ENCODE measurements around the gene PRRT2.
"Not testable (repeated sequence)": the region's sequence is repeated elsewhere in the genome, so short reads cannot be mapped to it uniquely, and the experiment has no call there.

Gene PRRT2

DNA sequence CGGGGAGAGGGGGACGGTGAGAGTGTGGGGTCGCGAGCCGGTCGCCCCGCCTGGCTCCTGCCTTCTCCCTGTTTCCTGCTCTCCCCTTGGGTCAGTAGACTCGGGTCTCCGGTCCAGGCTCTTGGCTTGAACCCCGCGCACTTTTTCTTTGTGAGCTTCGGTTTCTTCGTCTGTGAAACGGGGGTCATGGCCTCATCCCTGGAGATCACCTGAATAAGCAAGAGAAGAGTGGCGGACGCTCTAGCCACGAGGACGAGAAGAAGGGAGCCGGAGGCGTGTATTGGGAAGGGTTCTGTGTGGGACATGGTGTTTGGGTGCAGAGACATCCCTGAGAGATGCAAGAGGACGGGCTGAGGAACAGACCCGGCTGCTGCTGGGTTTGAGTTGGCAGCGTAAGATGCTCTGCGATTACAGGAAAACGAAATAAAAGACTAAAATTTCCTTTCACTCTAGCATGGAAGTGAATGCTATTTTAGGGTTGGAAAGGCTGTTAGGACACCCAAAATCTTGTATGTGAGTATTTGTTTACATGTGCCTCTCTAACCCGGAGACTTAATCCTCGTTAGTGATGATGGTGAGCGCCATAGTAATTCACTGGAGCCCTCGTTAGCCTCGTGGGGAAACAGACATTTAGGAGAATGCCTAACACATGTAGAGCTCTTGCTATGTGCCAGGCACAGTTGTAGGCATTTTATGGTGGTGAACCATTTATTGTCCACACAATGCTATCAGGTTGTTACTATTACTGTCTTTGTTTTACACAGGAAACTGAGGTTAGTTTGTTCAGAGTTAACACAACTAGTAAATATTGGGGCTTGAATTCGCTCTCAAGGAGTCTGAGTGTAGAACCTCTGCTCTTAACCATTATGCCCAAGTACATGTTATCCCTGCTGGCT, 20.8 kb upstream of the PRRT2 start:
- no peak for DNase-seq

DNA sequence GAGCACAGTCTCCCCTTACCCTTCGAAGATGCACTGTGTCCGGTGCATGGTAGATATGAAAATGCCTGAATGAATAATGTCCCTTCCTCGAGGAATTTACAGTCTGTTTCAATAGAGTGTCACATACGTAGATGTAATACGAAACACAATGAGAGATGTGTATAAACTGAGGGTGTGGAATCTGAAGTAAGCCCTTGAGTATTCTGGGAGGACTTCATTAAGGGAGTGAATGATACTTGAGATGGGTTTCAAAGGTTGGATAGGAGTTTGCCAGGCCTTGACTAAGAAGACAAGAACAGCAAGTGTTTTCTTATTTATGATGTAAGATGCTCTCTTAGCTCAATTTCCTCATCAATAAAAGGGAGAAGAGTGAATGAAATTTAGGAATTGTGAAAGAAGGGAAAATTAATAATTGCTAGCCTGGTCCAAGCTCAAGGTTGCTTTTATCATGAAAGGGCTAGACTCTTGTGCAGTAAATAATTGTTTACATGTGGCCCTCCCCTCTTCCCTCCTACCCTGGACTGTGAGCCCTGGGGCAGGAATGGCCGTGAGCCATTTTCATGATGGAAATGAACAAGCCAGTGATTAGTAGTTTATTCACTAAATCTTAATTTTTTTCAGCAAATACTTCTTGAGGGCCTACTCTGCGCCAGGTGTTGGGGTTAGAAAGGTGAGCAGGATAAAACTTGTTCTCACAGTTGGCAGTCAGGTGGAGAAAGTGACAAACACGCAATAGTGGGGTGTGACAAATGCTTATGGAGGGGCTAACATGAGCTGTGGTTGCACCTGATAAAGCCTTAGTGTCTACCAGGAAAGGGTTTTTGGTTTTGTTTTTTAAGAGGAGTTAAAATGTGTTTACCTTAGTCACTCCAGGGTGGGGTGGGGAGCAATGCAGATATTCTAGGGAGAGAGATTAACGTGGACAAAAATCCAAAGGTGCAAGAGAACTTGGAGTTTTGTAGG, 19.9 kb upstream of the PRRT2 start:
- no peak for DNase-seq

DNA sequence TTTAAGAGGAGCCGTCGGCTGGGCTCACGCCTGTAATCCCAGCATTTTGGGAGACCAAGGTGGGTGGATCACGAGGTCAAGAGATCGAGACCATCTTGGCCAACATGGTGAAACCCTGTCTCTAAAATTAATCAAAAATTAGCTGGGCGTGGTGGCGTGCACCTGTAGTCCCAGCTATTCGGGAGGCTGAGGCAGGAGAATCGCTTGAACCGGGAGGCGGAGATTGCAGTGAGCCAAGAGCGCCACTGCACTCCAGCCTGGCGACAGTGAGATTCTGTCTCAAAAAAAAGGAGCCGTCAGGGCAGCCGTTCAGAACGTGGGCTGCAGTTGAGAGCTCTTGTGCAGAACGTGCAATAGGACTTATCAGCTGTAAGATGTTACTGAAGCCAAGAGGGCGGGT, 18.8 kb upstream of the PRRT2 start:
- not testable (repeated sequence) for DNase-seq

DNA sequence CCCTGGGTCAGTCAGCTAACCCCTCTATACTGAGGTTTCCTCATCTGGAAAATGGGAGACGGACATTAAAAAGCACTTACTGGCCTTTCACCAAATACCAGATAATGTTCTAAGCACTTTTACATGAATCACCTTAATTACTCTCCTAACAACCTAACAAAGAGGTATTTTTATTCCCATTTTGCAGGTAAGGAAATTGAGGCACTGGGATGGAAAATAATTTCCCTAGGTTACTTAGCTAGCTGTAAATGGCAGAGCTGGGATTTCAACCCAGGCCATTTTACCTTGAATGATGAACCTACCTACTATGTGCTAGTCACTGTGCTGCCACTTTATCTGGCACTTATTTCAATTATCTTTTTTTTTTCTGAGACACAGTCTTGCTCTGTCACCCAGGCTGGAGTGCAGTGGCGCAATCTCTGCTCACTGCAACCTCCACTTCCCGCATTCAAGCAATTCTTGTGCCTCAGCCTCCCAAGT, 17.7 kb upstream of the PRRT2 start:
- no peak for DNase-seq

DNA sequence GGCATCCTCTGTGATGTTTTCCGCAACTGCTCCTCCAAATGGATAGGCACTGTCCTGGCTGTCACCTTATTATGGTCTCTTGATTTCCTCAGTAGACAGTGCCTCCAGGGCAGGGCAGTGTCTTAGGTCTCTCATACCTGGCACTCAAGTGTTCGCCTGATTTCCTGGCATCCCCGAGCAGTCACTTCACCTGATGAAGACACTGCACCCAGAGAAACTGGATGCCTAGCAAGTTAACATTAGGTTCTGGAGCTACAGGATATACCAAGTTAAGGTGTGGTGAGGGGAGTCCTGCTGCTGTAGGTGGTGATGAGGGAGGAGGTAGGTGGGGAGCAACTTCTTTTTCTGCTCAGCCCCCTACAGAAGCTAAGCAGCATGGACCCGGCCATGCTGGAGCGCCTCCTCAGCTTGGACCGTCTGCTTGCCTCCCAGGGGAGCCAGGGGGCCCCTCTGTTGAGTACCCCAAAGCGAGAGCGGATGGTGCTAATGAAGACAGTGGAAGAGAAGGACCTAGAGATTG, 9.5 kb upstream of the PRRT2 start:
- DNase-seq: no peak

DNA sequence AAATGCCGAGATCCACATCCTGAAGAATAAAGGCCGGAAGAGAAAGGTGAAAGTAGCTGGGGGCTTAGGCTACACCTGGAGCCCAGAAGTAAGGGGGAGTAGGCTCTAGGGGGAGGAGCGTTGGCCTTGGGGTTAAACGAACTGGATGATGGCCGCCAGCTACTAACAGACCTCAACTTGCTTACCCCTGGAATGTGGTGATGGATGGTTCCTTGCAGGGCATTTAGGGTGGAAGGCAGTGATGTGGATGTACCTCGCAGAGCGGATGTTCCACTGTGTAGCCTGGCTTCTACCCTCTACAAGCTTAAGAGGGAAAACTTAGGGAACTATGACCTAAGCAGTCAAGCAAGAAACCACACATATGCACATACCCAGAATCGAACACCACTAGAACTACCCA, 8.0 kb upstream of the PRRT2 start:
- DNase-seq: no peak

DNA sequence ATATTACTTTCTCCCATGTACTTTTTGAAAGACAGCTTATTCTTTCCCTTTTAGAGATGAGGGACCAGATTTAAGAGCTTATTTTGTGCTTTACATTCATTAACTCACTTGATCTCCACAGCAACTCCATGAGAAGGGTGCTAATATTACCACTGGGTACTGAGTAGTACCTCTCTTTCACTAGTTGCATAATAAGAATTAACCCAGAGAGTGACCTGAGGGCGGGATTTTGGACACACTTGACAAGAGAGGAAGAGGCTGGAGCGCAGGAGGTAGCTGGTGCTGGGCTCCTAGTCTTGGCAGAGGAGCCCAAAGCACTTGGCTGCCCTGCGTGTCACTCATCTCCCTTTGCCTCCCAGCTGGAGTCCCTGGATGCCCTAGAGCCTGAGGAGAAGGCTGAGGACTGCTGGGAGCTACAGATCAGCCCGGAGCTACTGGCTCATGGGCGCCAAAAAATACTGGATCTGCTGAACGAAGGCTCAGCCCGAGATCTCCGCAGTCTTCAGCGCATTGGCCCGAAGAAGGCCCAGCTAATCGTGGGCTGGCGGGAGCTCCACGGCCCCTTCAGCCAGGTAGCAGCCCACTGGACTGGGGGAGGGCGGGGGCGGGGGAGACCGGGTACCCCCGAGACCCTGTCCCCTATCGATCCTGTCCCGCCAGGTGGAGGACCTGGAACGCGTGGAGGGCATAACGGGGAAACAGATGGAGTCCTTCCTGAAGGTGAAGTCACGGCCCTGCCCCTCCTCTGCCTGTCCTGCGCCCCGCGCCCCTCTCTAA, 7.3 kb upstream of the PRRT2 start:
- DNase-seq: peak in 1 of 2 donors; percentile 51

DNA sequence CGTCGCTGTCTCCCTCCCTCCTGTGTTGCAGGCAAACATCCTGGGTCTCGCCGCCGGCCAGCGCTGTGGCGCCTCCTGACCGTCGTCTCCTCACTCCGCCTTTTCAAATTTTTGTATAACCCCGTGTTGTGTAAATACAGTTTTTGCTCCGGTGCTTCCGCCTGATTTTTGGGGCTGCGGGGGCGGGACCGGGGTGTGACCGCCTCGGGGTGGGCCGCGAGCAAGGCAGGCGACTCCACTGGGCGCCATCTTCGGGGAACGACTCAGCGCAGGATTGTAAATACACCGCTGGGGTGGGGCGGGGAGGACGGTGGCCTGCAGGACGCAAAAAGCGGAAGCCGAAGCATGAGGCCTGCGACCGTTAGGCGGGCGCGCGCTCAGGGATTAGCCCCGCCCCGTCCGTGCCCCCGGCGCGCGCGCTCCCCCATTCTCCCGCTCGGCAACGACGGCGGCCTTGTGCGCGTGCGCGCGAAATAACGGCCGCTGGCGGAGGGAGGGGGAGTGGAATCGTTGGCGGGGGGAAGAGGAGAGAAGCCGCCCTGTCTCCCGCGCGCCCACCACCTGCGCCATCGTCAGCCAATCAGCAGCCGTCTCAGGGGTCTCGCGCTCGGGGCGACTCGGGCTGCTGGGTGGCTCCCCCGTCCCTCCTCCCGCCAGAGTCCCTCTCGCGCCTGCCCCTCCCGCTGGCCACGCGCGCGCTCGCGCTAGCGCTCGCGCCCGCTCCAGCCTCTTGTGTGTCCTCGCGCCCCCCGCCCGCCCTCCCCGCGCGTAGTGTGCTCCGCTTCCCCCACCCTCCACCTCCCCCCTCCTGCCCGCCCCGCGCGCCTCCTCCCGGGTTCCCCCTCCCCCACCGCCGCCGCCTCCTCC, 6.5 kb upstream of the PRRT2 start:
- peak; percentile 96 to 97 for DNase-seq

DNA sequence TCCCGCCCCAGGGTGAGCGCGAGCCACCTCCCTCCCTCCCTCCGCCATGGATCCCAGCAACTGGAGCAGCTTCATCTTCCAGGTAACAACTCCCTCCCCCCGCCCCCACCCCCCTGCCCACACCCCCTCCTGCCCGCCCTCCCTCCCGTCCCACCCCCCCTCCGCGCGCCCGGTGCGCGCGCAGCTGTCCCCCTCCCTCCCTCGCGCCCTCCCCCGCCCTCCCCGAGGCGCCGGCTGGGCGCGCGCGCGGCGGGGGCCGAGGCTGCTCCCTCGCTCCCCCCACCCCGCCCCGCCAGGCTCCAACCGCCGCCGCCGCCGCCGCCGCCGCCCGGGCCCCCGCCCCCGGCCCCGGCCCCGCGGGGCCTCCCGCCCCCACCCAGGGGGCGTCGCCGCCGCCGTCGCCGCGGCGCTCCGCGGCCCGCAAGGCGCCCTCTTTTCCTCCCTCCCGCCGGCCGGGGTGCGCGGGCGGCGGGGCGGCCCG, 5.9 kb upstream of the PRRT2 start, which contains the start of gene MAZ:
Gene MAZ, plus strand, starts transcription at position 431 of the 481 bp plus-strand sequence. CDS start 173 bp downstream, outside the sequence.
- DNase-seq: peak in 1 of 2 donors; percentile 52

DNA sequence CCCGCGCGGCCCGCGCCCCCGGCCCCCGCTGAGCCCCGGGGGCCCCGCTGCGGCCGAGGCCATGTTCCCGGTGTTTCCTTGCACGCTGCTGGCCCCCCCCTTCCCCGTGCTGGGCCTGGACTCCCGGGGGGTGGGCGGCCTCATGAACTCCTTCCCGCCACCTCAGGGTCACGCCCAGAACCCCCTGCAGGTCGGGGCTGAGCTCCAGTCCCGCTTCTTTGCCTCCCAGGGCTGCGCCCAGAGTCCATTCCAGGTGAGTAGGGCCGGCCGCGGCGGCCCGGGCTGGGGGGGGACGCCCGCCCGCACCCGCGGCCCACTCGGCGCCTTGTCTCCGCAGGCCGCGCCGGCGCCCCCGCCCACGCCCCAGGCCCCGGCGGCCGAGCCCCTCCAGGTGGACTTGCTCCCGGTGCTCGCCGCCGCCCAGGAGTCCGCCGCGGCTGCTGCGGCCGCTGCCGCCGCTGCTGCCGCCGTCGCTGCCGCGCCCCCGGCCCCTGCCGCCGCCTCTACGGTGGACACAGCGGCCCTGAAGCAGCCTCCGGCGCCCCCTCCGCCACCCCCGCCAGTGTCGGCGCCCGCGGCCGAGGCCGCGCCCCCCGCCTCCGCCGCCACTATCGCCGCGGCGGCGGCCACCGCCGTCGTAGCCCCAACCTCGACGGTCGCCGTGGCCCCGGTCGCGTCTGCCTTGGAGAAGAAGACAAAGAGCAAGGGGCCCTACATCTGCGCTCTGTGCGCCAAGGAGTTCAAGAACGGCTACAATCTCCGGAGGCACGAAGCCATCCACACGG, 5.2 kb upstream of the PRRT2 start:
- peak in 1 of 2 donors; percentile 31 for DNase-seq

DNA sequence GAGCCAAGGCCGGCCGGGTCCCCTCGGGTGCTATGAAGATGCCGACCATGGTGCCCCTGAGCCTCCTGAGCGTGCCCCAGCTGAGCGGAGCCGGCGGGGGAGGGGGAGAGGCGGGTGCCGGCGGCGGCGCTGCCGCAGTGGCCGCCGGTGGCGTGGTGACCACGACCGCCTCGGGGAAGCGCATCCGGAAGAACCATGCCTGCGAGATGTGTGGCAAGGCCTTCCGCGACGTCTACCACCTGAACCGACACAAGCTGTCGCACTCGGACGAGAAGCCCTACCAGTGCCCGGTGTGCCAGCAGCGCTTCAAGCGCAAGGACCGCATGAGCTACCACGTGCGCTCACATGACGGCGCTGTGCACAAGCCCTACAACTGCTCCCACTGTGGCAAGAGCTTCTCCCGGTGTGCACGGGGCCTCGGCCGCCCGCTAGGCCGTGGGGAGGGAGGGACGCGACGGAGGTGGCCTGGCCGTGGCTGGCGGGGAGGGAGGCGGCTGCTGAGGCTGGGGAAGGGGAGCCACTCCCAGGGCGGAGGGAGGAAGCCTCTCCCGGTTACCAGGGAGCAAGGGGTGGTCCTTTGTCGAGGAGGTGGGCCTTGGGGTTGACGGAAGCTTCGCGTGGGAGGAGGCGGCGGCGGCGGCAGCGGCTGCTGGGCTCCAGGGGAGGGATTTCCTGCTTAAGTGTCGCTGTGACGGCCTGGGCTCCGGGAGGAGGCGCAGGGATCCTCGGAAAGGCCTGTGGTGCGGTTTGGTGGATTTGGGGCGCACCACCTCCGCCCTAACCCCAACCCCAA, 4.4 kb upstream of the PRRT2 start:
- DNase-seq: peak; percentile 82 to 86

DNA sequence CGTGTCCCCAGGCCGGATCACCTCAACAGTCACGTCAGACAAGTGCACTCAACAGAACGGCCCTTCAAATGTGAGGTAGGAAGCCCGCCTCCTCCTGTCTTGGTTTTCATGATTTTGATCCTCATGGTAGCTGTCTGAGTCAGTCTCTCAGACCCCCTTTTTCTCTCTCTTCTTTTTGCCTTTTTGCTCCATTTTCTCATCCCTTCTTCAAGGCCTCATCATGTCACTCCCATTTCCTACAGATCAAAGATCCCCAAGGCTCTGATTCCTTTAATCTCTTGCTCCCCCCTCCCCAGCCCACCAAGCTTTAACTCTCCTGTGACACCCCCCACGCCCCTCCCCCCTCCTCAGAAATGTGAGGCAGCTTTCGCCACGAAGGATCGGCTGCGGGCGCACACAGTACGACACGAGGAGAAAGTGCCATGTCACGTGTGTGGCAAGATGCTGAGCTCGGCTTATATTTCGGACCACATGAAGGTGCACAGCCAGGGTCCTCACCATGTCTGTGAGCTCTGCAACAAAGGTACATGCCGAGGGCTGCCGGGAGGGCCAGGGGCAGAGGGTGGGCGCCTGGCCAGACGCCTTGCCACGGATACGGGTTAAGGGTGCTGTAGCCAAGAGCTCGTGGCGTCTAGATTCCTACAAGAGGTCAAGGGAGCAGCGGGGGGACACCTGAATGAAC, 3.6 kb upstream of the PRRT2 start:
- DNase-seq: no peak

DNA sequence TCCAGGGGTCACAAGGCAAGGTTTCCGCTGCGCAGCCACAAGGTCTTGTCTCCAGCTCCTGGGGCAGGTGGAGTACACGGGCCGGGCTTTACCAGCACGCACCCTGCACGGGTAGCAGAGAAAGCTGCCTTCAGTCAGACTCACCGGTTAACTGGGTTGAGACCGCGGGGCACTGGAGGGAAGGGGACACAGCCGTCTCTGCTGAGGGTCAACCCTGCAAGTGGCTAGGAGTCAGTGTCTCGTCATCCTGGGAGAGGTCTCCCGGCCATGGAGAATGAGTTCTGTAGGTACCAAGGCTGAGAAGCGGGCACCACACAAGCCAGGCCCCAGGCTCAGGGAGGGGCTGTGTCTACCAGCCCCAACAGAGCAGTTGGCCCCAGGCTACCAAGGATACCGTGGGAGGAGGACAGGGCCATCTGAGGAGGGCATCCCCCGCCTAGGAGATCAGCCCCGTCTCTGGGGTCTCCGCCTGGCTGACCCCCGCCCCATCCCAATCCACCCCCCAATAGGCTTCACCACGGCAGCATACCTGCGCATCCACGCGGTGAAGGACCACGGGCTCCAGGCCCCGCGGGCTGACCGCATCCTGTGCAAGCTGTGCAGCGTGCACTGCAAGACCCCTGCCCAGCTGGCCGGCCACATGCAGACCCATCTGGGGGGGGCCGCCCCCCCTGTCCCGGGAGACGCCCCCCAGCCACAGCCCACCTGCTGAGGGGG, 2.8 kb upstream of the PRRT2 start:
- no peak for DNase-seq

DNA sequence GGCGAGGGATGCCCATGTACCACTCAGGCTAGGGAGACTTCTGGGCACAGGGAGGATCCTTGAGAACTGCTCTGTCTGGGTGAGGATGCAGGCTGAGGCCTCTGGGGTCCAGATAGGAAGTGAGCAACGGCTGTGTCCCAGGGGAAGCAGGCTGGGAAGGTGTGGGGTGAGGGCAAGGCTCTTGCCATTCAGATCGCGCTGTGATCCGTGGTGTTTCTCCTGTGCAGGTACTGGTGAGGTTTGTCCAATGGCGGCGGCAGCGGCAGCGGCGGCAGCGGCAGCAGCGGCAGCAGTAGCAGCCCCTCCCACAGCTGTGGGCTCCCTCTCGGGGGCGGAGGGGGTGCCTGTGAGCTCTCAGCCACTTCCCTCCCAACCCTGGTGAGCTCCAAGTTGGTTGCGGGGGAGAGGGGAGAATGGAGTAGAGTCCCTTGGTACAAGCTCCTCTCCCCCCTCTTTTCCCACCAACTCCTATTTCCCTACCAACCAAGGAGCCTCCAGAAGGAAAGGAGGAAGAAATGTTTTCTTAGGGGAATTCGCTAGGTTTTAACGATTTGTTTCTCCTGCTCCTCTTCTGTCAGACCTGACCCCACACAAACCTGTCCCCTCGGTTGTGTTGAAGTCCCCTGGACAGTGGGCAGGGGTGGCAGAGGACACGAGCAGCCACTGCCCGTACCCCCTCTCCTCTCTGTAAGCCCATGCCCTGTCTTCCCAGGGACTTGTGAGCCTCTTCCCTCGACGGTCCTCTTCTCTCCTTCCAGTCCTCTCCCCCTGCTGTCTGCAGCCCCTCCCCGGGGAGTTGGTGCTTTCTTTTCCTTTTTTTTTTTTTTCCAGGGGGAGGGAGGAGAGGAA, 1.9 kb upstream of the PRRT2 start:
- DNase-seq: no peak

DNA sequence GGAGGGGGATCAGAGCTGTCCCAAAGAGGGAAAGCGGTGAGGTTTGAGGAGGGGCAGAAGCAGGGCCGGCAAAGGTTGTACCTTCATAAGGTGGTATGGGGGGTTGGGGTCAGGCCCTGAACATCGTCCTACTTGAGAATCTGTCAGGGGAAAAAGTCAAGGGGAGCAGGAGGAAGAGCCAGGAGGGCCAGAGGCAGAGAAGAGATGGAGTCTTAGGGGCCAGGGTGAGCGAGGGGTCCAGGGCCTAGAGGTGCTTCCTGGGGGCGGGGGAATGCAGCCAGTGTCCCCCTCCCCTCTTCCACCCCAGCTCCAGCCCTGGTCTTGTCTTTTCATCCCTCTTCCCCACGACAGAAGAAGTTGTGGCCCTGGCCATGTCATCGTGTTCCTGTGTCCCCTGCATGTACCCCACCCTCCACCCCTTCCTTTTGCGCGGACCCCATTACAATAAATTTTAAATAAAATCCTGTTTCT, 1.3 kb upstream of the PRRT2 start:
- DNase-seq: no peak

DNA sequence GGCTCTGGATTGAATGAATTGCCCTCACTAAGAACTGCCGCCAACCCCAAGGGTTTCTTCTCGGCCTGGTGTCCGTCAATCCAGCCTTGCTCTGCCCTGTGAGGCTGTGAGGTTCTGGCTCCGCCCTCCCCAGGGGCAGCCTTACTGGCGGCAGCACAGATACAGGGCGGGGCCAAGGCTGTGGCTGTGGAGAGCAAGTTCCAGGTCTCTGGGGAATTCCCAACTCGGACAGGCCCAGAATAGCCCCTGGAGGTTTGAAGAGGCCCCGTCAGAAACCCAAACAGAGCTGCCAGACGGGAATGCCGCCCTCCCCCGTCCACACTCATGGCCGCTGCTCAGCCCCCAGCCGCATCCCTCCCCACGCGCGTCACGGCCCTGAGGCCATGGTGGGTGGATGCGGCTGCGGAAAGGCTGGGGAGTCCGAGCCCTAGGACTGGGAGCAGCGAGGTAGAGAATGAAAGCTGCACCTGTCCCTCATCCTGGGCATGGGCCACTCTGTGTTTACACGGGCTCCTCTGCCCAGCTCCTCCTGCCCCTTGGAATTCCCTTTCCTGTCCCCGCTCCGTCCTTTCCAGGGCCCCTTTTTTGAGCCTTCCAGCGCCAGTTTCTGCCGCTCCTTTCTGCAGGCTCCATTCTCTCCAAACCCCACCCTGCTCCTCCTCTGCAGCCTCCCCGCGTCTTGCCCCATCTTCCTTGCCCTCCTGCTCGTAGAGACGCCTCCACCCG, 660 bp upstream of the PRRT2 start:
- DNase-seq: peak; percentile 93 to 95
